GM10266 (cell line): ENCODE results near the gene IFT27.

Experiments
- DNase-seq: peaks from one replicate; pipeline ENCODE4 v3.0.0; 2012; ENCODE audit errors: extremely low spot score
- TF ChIP-seq, protein P1 (sequence below): IDR thresholded peaks from 2 replicates; pipeline ENCODE4 v1.5.1; 2012; ENCODE audit warnings: mild to moderate bottlenecking, low read depth; ENCODE audit not compliant: control insufficient read depth, insufficient read depth; ENCODE audit errors: missing control alignments

IFT27 gene

DNA sequence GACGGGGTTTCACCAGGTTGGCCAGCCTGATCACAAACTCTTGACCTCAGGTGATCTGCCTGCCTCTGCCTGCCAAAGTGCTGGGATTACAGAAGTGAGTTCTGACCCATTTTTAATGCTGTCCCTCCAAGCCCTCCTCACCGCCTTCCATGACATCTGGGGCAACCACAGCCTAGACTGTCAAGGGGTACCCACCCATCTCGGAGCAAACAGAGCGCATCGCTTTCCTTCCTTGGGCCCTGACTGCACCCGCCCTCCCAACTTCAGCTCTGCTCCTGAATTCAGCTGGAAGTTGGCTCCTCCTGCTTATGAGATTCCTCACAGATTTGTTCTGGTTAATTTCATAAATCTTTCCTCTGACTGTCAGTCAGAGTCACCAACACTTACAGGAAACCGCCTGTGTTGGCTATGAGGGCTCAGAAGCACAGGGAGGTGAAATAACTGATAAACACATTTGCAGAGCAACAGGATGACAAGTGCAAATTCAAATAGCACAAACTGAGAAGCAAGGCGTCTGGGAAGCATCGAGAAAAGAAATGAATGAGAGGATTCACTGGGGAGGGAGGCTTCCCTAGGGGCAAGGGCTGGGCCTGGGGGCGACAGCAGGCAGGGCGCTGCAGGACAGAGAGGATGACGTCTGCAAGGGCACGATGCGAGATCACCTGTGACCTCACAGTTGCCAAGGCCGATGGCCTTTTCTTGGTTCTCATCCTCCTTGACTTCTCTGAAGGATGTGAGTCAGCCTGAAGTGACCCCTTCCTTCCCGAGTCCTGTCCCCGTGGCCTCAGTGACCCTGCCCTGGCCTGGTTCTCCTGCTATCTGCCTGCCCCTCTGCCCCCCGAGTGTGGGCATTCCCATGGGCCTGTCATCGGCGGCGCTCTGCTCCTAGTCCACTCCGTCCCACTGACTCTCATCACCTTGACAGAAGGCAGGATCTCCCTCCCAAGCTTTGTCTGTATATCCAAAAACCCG lies 6.1 kb downstream of the IFT27 start:
- no peak for DNase-seq
- TF ChIP-seq, protein P1, sequence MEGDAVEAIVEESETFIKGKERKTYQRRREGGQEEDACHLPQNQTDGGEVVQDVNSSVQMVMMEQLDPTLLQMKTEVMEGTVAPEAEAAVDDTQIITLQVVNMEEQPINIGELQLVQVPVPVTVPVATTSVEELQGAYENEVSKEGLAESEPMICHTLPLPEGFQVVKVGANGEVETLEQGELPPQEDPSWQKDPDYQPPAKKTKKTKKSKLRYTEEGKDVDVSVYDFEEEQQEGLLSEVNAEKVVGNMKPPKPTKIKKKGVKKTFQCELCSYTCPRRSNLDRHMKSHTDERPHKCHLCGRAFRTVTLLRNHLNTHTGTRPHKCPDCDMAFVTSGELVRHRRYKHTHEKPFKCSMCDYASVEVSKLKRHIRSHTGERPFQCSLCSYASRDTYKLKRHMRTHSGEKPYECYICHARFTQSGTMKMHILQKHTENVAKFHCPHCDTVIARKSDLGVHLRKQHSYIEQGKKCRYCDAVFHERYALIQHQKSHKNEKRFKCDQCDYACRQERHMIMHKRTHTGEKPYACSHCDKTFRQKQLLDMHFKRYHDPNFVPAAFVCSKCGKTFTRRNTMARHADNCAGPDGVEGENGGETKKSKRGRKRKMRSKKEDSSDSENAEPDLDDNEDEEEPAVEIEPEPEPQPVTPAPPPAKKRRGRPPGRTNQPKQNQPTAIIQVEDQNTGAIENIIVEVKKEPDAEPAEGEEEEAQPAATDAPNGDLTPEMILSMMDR = no peak

DNA sequence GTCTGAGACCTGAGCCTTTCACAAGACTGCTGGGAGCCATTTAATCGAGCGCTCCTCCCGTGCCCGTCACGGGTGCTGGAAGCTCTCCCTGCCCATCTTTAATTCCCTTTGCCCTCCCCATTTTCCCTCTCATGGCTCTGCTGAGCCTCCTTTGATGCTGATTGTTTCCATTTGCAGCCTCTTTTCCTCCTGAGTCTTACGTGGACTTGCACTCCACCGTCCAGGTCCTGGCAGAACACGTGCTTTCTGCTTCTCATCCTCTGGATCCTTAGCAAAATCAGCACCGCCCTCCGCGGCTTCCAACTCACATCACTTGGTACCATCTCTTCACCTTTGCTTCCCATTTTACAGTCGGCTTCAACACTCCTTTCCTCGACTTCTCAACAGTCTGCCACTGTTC lies 7.3 kb downstream of the IFT27 start:
- no peak for DNase-seq

DNA sequence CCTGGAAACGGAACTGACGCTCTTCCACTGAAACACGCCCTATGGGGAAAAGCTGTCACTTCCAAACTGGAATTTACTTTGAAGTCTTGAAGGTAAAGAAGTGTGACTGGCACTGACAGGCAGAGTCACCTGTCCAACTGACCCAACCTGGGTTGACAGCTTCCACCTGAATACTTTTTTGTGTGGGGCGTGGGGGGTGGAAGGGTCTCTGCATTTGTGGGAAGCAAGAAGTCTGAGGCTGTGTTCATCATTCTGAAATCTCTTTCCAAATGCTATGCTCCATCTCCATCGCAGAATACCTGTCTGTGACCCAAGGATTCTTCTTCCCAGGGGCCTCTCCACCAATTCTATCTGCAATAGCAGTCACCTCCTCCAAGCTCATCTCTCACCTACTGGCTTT lies 7.8 kb downstream of the IFT27 start:
- DNase-seq = no peak
- TF ChIP-seq, protein P1 = no peak

More for the DNA sequence above, 7.3 kb downstream of the IFT27 start:
- TF ChIP-seq, protein P1 = no peak

DNA sequence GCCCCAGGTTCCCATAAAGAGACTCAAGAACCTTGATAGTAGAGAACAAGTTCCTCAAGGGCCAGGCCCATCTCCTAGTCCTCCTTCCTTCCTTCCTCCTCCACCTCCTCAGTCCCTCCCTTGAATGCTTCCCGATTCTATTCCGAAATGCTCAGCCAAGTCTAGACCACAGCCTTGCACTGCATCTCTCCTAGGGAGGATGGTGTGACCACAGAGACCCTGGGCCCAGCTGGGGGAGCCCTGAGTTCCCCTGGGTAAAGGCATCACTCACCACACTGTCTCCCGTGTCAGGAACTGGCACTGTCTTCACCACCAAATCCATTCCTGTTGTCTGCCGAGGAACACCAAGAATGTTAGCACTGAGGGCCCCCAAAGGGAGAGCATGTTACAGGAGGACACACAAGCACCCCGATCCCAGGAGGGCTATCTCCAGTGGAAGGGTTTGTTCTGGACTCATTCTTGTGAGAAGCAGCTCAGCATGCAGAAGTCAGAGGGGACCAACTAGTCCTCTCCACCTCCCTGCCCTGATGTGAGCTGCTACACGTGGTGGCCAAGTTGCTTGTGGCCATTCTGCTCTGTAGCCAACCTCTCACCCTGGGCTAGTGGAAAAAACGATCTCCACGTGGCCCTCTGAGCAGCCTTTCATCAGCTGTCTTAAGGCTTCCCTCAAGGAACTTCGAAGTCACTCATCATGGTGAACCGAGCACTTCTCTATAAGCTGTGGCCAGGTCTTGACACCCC lies 8.7 kb downstream of the IFT27 start:
- no peak for DNase-seq
- TF ChIP-seq, protein P1 = no peak

DNA sequence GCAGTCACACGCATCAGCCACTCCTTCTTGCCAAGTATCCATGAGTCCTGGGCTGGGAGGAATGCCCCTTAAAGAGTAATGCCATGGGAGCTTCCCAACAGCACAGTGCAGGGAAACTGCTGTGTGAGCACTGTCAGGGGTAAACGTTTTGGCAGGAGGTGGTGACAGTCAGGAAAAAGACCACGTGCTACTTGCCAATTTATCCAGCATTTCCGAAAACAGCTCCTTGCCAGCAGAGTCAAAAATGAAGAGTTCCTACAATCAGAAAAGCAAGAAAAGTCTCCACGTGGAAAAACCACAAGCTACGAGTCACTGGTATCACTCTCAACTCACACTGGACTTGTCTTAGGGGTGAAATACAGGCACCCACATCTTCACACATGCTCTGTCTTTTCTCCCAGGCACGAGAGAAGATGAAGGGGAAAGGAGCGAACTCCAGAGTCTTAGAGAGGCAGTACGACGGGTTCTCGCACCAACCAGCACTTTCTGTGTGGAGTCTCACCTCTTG lies 9.9 kb downstream of the IFT27 start:
- TF ChIP-seq, protein P1 = no peak
- DNase-seq = no peak

DNA sequence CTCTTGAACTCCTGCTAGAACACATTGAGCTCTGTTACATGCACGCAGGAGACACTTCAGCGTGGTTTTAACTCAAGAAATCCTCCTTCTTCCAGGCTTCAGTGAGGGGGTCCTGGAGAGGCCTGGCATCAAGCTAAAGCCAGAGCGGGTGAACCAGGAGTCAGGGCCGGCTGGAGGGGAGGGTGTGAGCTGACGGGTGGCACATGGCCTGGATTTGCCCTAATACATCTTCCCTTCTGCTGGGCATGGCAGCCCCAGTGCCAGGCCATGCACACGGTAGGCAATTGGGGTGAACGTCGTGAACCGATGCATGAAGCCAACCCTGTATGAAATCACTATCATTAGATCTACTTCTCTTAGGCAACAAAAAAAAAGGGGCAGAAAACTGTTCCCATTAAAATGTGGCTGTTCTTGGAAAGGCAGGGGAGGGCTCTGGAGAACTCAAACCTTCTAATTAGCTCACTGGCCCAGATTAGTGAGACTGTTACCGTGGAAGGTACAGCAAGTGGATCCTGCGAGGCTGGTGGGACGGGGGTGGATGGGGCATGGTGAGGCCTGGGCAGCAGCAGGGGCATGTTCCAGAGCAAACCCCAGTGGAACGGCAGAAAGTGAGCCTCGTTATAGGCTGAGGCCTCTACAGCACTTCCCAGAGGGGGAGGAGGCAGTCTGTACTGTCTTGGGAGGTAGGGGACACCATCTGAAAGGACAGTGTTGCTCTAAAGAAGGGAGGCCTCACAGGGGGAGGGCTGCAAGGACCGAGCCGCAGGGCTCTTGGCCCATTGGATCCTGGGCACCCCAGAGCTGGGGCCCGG lies 10.6 kb downstream of the IFT27 start:
- no peak for DNase-seq
- TF ChIP-seq, protein P1 = no peak
